Measurements from ENCODE around the gene BOK.

DNA sequence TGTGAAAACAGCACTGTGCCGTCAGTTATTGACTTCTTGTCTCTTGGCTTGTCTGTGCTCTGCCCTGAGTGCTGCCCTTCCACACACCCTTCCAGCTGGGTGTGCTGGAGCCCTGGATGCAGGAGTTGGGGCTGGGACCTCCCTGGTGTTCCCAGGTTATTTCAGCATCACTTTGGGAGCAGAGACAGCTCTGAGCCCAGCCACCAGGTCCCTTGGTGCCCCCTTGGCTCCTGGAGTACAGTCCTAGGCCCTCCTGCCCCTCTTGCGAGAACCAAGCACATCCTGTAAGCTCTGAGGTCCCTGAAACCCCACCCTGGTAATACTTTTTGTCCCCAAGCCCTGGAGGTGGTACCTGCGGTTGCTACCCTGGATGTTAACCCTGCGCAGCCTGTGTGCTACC is 24.3 kb downstream of the BOK start:
- TF ChIP-seq CTCF (IDR thresholded peaks at IDR 0.05; ENCODE audit: low read depth, low read length, missing input control), result no peak
- TF ChIP-seq SP1 (IDR thresholded peaks at IDR 0.05), result no peak
- no peak for TF ChIP-seq ZBTB33 (IDR thresholded peaks at IDR 0.05)
- no peak for TF ChIP-seq YY1 (IDR thresholded peaks at IDR 0.05)
- TF ChIP-seq RAD21 (IDR thresholded peaks at IDR 0.05), result no peak
- TF ChIP-seq GABPA (IDR thresholded peaks at IDR 0.05 in 1 of 2, conservative IDR thresholded peaks at IDR 0.05 in 1 of 2), result no peak
- no peak for TF ChIP-seq ATF3 (IDR thresholded peaks at IDR 0.05)
- TF ChIP-seq, protein P1, sequence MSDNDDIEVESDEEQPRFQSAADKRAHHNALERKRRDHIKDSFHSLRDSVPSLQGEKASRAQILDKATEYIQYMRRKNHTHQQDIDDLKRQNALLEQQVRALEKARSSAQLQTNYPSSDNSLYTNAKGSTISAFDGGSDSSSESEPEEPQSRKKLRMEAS (IDR thresholded peaks at IDR 0.05), result no peak
- no peak for TF ChIP-seq FOXA1 (IDR thresholded peaks at IDR 0.05)
- TF ChIP-seq RXRA (IDR thresholded peaks at IDR 0.05), result no peak
- TF ChIP-seq EGR1 (IDR thresholded peaks at IDR 0.05; ENCODE audit: low read depth in 2 of 2), result no peak
- TF ChIP-seq HNF4A (conservative IDR thresholded peaks at IDR 0.05), result no peak
- TF ChIP-seq TAF1 (conservative IDR thresholded peaks at IDR 0.05), result no peak

Measured in liver (tissue), 3 donors.